Measurements from ENCODE around the gene ESR1. TPM values are rescaled to one million over a fixed set of nuclear protein-coding genes. Genes with fewer than 3 reads are reported as not detected.

Gene ESR1
- total RNA-seq, 2 experiments from 2014 or later: 0.06 TPM; not detected in 1

GRCh38 chr6:152091201-152091600, 283.7 kb downstream of the ESR1 start:
- no peaks in the 10 kb centered on the region for H4K20me1 ChIP-seq (ENCODE audit: insufficient read depth, low read length)
- no peaks in the 10 kb centered on the region for H3K9me3 ChIP-seq (ENCODE audit: low read length)
- no peaks in the 10 kb centered on the region for H3K79me2 ChIP-seq (ENCODE audit: insufficient read depth, low read depth, low read length)
- no peaks in the 10 kb centered on the region for H3K36me3 ChIP-seq (ENCODE audit: insufficient read depth, low read length)
- no peaks in the 10 kb centered on the region for H3K4me1 ChIP-seq (ENCODE audit: insufficient read depth, low read length, poor library complexity, severe bottlenecking)
- TF ChIP-seq EZH2phosphoT487 (IDR thresholded peaks at IDR 0.05; ENCODE audit: borderline replicate concordance, low read depth, low read length) (no peak), CTCF (conservative IDR thresholded peaks at IDR 0.05; ENCODE audit: low read length) (no peak)
- intact Hi-C loops (cut with micrococcal nuclease; ENCODE audit: unreplicated experiment): no loop called here
- BruUV-seq (replicated peaks): no TSS peak
- H3K27ac ChIP-seq (ENCODE audit: low read depth, low read length, poor library complexity, severe bottlenecking): no peak overlapping the region
- DNase-seq (ENCODE audit: low spot score): no peak
- ChIA-PET CTCF (ENCODE audit: unreplicated experiment) (no interaction called here), POLR2A (no interaction called here)
- no peaks in the 10 kb centered on the region; the same call in 1 of the 2 replicates for H3K9me2 ChIP-seq (ENCODE audit: insufficient read depth, low read length)
- H3K4me2 ChIP-seq (ENCODE audit: low read length): no peak overlapping the region
- no peak overlapping the region for H2AFZ ChIP-seq (ENCODE audit: low read length)
- no peak overlapping the region for H3K4me3 ChIP-seq (ENCODE audit: low read depth, low read length, poor library complexity, severe bottlenecking)

- Histone ChIP-seq H3K9me3 (ENCODE audit: low read length) (no peaks in the 10 kb centered on the region), H3K27ac (ENCODE audit: low read depth, low read length, poor library complexity, severe bottlenecking) (no peak overlapping the region), H3K4me2 (ENCODE audit: low read length) (no peak overlapping the region), H3K9me2 (ENCODE audit: insufficient read depth, low read length) (no peaks in the 10 kb centered on the region; the same call in 1 of the 2 replicates), H2AFZ (ENCODE audit: low read length) (no peak overlapping the region), H4K20me1 (ENCODE audit: insufficient read depth, low read length) (no peaks in the 10 kb centered on the region), H3K36me3 (ENCODE audit: insufficient read depth, low read length) (no peaks in the 10 kb centered on the region), H3K4me1 (ENCODE audit: insufficient read depth, low read length, poor library complexity, severe bottlenecking) (no peaks in the 10 kb centered on the region), H3K79me2 (ENCODE audit: insufficient read depth, low read depth, low read length) (no peaks in the 10 kb centered on the region), H3K4me3 (ENCODE audit: low read depth, low read length, poor library complexity, severe bottlenecking) (no peak overlapping the region)
- DNase-seq (ENCODE audit: low spot score): no peak
- ChIA-PET CTCF (ENCODE audit: unreplicated experiment) (no interaction called here), POLR2A (no interaction called here)
- intact Hi-C loops (cut with micrococcal nuclease; ENCODE audit: unreplicated experiment): no loop called here
- BruUV-seq (replicated peaks): no TSS peak
- no peak for TF ChIP-seq EZH2phosphoT487 (IDR thresholded peaks at IDR 0.05; ENCODE audit: borderline replicate concordance, low read depth, low read length)
- no peak for TF ChIP-seq CTCF (conservative IDR thresholded peaks at IDR 0.05; ENCODE audit: low read length)
Observed at GRCh38 chr6:152091851-152092341, 284.4 kb downstream of the ESR1 start.

- Histone ChIP-seq H3K79me2 (ENCODE audit: insufficient read depth, low read depth, low read length) (no peaks in the 10 kb centered on the region), H3K9me2 (ENCODE audit: insufficient read depth, low read length) (no peaks in the 10 kb centered on the region; the same call in 1 of the 2 replicates), H3K27ac (ENCODE audit: low read depth, low read length, poor library complexity, severe bottlenecking) (no peak overlapping the region), H3K36me3 (ENCODE audit: insufficient read depth, low read length) (no peaks in the 10 kb centered on the region), H3K4me2 (ENCODE audit: low read length) (no peak overlapping the region), H3K4me3 (ENCODE audit: low read depth, low read length, poor library complexity, severe bottlenecking) (no peak overlapping the region), H3K4me1 (ENCODE audit: insufficient read depth, low read length, poor library complexity, severe bottlenecking) (no peaks in the 10 kb centered on the region), H3K9me3 (ENCODE audit: low read length) (no peaks in the 10 kb centered on the region), H4K20me1 (ENCODE audit: insufficient read depth, low read length) (no peaks in the 10 kb centered on the region), H2AFZ (ENCODE audit: low read length) (no peak overlapping the region)
- intact Hi-C loops (cut with micrococcal nuclease; ENCODE audit: unreplicated experiment): no loop called here
- CTCF ChIA-PET (ENCODE audit: unreplicated experiment): no interaction called here
- TF ChIP-seq CTCF (conservative IDR thresholded peaks at IDR 0.05; ENCODE audit: low read length) (no peak), EZH2phosphoT487 (IDR thresholded peaks at IDR 0.05; ENCODE audit: borderline replicate concordance, low read depth, low read length) (no peak)
- BruUV-seq (replicated peaks): no TSS peak
- POLR2A ChIA-PET: no interaction called here
- no peak for DNase-seq (ENCODE audit: low spot score)
Observed at GRCh38 chr6:152093711-152094110, 286.2 kb downstream of the ESR1 start.
